HCT116 (cell line): Measurements from ENCODE around the gene DPEP3.

Source experiments
- EGR1 ChIP-seq: IDR thresholded peaks from 2 replicates; pipeline ENCODE4 v1.6.1; 2012; ENCODE audit warnings: low read depth
- EZH2 ChIP-seq: fragments of 200-600 bp; sonication (generic); IDR thresholded peaks from 2 replicates; pipeline ENCODE4 v1.6.1; 2017; ENCODE audit warnings: antibody characterized with exemption, mixed run types
- TF ChIP-seq, protein P1 (sequence below), 3 experiments: fragments of 200-600 bp in 1 of 3; sonication (generic) in 1 of 3; IDR thresholded peaks in 2 of 3; conservative IDR thresholded peaks in 1 of 3; 2 replicates each; pipeline ENCODE4 v1.5.1; 2012 to 2017; ENCODE audit warnings: low read depth in 2 of 3, low read length in 2 of 3, antibody characterized with exemption in 1 of 3, borderline replicate concordance in 1 of 3, control low read depth in 1 of 3, mild to moderate bottlenecking in 1 of 3, mixed read lengths in 1 of 3, mixed run types in 1 of 3, moderate library complexity in 1 of 3; ENCODE audit not compliant: insufficient read depth in 1 of 3

GRCh38 chr16:68021490-68021889 is 41.2 kb upstream of the DPEP3 start:
- TF ChIP-seq EZH2, result no peak
- no peak for TF ChIP-seq EGR1
- TF ChIP-seq, protein P1, sequence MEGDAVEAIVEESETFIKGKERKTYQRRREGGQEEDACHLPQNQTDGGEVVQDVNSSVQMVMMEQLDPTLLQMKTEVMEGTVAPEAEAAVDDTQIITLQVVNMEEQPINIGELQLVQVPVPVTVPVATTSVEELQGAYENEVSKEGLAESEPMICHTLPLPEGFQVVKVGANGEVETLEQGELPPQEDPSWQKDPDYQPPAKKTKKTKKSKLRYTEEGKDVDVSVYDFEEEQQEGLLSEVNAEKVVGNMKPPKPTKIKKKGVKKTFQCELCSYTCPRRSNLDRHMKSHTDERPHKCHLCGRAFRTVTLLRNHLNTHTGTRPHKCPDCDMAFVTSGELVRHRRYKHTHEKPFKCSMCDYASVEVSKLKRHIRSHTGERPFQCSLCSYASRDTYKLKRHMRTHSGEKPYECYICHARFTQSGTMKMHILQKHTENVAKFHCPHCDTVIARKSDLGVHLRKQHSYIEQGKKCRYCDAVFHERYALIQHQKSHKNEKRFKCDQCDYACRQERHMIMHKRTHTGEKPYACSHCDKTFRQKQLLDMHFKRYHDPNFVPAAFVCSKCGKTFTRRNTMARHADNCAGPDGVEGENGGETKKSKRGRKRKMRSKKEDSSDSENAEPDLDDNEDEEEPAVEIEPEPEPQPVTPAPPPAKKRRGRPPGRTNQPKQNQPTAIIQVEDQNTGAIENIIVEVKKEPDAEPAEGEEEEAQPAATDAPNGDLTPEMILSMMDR (IDR thresholded peaks at IDR 0.05 in 2 of 3, conservative IDR thresholded peaks at IDR 0.05 in 1 of 3; ENCODE audit: borderline replicate concordance in 1 of 3, insufficient read depth in 1 of 3, low read depth in 2 of 3, low read length in 2 of 3), result no peak
